PC-3 (cell line): ENCODE measurements around the gene ZSWIM8. TPM values are rescaled to one million over a fixed set of nuclear protein-coding genes. Genes with fewer than 3 reads are reported as not detected.

Experiments used
- ATAC-seq: fragments of 200-7000 bp; cut with Tn5 transposase; 2 replicates; pipeline ENCODE4 v1.9.1; 2020; ENCODE audit warnings: mild to moderate bottlenecking, moderate library complexity
- BruUV-seq: library from RNA; stranded (reverse); fragments of 400-500 nt; replicated peaks from 2 replicates; lab custom pipeline; 2021; lab: Mats Ljungman, UMichigan
- CTCF ChIA-PET: fragments of 300-600 bp; sonication (Branson Sonifier 250); formaldehyde crosslinking; loops from one replicate; lab custom pipeline; 2022; ENCODE audit warnings: antibody characterized with exemption; lab: Charles Lee
- POLR2A ChIA-PET: fragments of 300-600 bp; sonication (Branson Sonifier 250); formaldehyde crosslinking; loops from one replicate; lab custom pipeline; 2022; ENCODE audit warnings: antibody characterized with exemption; ENCODE audit not compliant: unreplicated experiment; lab: Charles Lee
- DNase-seq: peaks from one replicate; pipeline ENCODE4 v3.0.0-alpha.2; 2015
- H2AFZ ChIP-seq: fragments of 300-600 bp; sonication (generic); 2 replicates; pipeline ENCODE4 v1.6.0; 2016; ENCODE audit warnings: antibody characterized with exemption, low read length
- H3F3A ChIP-seq: fragments of 300-600 bp; sonication (generic); one replicate; pipeline ENCODE4 v1.6.0; 2017; ENCODE audit warnings: antibody characterized with exemption, low read length, control low read depth, mild to moderate bottlenecking; ENCODE audit not compliant: unreplicated experiment
- H3K27ac ChIP-seq: fragments of 300-600 bp; sonication (generic); 2 replicates; pipeline ENCODE4 v1.5.1; 2016; ENCODE audit warnings: mild to moderate bottlenecking, low read length
- H3K27me3 ChIP-seq: fragments of 300-600 bp; sonication (generic); 2 replicates; pipeline ENCODE4 v1.6.1; 2016; ENCODE audit warnings: low read length, mixed read lengths
- H3K36me3 ChIP-seq: fragments of 300-600 bp; sonication (generic); 2 replicates; pipeline ENCODE4 v1.6.1; 2016; ENCODE audit warnings: low read depth, mixed run types, low read length, mixed read lengths
- H3K4me1 ChIP-seq: fragments of 300-600 bp; sonication (generic); 2 replicates; pipeline ENCODE4 v1.5.1; 2016; ENCODE audit warnings: low read length; ENCODE audit not compliant: insufficient read depth
- H3K4me2 ChIP-seq: fragments of 300-600 bp; sonication (generic); 2 replicates; pipeline ENCODE4 v1.6.0; 2016; ENCODE audit warnings: low read length
- H3K4me3 ChIP-seq: fragments of 300-600 bp; sonication (generic); 2 replicates; pipeline ENCODE4 v1.5.1; 2016; ENCODE audit warnings: mild to moderate bottlenecking, low read length, mixed read lengths
- H3K79me2 ChIP-seq: fragments of 300-600 bp; sonication (generic); 2 replicates; pipeline ENCODE4 v1.6.1; 2017; ENCODE audit warnings: low read length, mixed read lengths
- H3K9ac ChIP-seq: fragments of 300-600 bp; sonication (generic); 2 replicates; pipeline ENCODE4 v1.6.0; 2016; ENCODE audit warnings: mild to moderate bottlenecking, low read length
- H3K9me2 ChIP-seq: fragments of 300-600 bp; sonication (generic); replicated peaks from 2 replicates; pipeline ENCODE4 v1.6.1; 2016; ENCODE audit warnings: mixed run types, low read length, mixed read lengths
- H3K9me3 ChIP-seq: fragments of 300-600 bp; sonication (generic); 2 replicates; pipeline ENCODE4 v1.6.1; 2016; ENCODE audit warnings: low read length, mixed read lengths
- H4K20me1 ChIP-seq: fragments of 300-600 bp; sonication (generic); 2 replicates; pipeline ENCODE4 v1.6.1; 2016; ENCODE audit warnings: low read length, mixed read lengths
- EZH2 ChIP-seq: fragments of 300-600 bp; sonication (generic); IDR thresholded peaks from one replicate; pipeline ENCODE4 v1.6.1; 2017; ENCODE audit warnings: antibody characterized with exemption, mild to moderate bottlenecking, low read length; ENCODE audit not compliant: unreplicated experiment
- EZH2phosphoT487 ChIP-seq: fragments of 300-600 bp; sonication (generic); IDR thresholded peaks from 2 replicates; pipeline ENCODE4 v1.6.1; 2018; ENCODE audit warnings: mild to moderate bottlenecking, antibody characterized with exemption, low read length, borderline replicate concordance
- intact Hi-C: fragments of 100-400 bp; cut with micrococcal nuclease; formaldehyde crosslinking; loops from 2 replicates; pipeline ENCODE4 v1.9.0; 2023
- total RNA-seq: library from RNA; depleted of rRNA; stranded (reverse); fragments of >200 nt; gene quantifications from 2 replicates; pipeline ENCODE4 v1.2.3, GENCODE V29; 2014
- TF ChIP-seq, protein P1 (sequence below): fragments of 300-600 bp; sonication (generic); conservative IDR thresholded peaks from 2 replicates; pipeline ENCODE4 v1.5.1; 2017; ENCODE audit warnings: antibody characterized with exemption, low read depth, mild to moderate bottlenecking, low read length

ZSWIM8 gene
- total RNA-seq, 1 experiment from 2014 or later = 152 TPM

DNA sequence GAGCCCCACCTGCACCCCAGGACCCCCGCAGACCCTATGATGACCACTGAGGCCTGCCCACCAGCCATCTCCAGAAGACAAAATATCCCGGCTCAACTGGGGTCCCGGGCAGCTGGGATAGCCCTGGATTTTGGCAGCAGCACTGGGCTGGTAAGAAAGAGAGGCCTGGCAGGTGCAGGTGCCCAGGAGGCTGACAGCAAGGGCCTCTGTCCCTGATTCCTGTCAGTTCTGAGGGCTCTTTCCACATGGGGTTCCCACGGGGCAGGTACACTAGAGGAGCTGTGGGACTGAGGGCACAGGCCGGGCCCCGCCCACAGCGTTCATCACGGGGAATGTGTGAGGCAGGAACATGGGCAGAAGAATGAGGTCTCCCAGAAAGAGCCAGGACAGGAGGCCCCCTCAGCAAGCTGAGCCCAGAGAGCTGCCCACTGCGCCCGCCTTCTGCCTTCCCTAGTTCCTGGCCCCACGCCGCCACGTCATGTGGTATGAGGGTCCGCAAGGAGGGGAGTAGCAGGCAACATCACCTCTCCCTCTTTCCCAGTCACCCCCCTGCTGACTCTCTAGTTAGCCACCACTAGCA is 38.8 kb downstream of the ZSWIM8 start:
- no peak for ATAC-seq
- Histone ChIP-seq H2AFZ (no peak overlapping the region), H3F3A (peaks cover 6% of the 10 kb centered on the region), H3K27me3 (no peaks in the 10 kb centered on the region), H3K4me2 (no peak overlapping the region), H3K9me2 (no peaks in the 10 kb centered on the region), H3K9ac (no peak overlapping the region), H3K27ac (no peak overlapping the region), H3K4me1 (peaks cover 39% of the 10 kb centered on the region), H3K9me3 (no peaks in the 10 kb centered on the region), H3K79me2 (no peaks in the 10 kb centered on the region), H3K36me3 (peaks cover 51% of the 10 kb centered on the region), H3K4me3 (no peak overlapping the region), H4K20me1 (peaks cover 6% of the 10 kb centered on the region; the same call in 1 of the 2 replicates)
- ChIA-PET POLR2A (no interaction called here), CTCF (interaction anchor here (0.6 kb wide), 1 partner anchor 258 kb away, joined by 3 read pairs; no protein-coding TSS in a partner anchor)
- intact Hi-C loops = no loop called here
- BruUV-seq = no TSS peak
- DNase-seq = no peak
- TF ChIP-seq EZH2phosphoT487 = no peak
- TF ChIP-seq, protein P1, sequence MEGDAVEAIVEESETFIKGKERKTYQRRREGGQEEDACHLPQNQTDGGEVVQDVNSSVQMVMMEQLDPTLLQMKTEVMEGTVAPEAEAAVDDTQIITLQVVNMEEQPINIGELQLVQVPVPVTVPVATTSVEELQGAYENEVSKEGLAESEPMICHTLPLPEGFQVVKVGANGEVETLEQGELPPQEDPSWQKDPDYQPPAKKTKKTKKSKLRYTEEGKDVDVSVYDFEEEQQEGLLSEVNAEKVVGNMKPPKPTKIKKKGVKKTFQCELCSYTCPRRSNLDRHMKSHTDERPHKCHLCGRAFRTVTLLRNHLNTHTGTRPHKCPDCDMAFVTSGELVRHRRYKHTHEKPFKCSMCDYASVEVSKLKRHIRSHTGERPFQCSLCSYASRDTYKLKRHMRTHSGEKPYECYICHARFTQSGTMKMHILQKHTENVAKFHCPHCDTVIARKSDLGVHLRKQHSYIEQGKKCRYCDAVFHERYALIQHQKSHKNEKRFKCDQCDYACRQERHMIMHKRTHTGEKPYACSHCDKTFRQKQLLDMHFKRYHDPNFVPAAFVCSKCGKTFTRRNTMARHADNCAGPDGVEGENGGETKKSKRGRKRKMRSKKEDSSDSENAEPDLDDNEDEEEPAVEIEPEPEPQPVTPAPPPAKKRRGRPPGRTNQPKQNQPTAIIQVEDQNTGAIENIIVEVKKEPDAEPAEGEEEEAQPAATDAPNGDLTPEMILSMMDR = no peak
- no peak for TF ChIP-seq EZH2

DNA sequence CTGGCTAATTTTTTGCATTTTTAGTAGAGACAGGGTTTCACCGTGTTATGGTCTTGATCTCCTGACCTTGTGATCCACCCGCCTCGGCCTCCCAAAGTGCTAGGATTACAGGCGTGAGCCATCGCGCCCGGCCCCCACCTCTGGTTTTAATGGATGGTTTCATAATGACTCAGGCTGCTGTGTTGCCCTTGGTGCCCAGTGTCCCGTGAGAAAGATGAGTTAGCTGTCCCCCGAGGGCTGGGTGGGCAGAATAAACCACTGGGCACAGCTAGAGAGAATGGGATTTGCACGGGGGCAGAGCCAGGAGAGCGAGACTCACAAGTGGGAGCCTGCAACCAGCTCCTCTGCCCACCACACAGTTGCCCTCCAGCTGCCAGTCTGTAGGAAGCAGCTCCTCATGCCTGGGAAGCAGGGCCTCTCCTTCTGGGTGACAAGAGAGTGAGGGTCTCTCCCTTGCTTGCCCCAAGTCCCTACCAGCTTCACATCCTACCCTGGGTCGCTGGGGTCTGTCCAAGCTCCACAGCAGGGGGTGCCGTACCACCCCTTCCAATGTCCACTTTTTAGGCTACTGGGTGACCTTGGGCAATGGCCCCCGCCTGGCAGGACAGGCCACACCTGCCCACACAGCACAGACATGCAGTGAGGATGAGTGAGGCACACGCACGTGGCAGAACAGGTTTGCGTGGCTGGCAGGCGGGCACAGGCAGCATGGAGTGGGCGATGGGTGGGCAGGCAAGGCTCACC is 42.1 kb downstream of the ZSWIM8 start:
- DNase-seq (peak; percentile 100), ATAC-seq (peak; percentile 96)
- no TSS peak for BruUV-seq
- peaks cover 5% of the 10 kb centered on the region; the same call in 1 of the 2 replicates for H4K20me1 ChIP-seq
- no peak for TF ChIP-seq EZH2
- TF ChIP-seq, protein P1 = peak; percentile 30; the same call in 1 of the 2 replicates
- POLR2A ChIA-PET = interaction anchor here (0.6 to 1.5 kb wide), 6 partner anchors 17 to 170 kb away, joined by 3 to 4 read pairs (median 3); partner anchors contain the start of gene VCL
- H3K36me3 ChIP-seq = peaks cover 50% of the 10 kb centered on the region
- peaks cover 13% of the 10 kb centered on the region for H3F3A ChIP-seq
- peak overlapping the region; percentile 56 for H3K4me2 ChIP-seq
- CTCF ChIA-PET = interaction anchor here (0.5 to 2.4 kb wide), 8 partner anchors 8 to 173 kb away, joined by 3 to 16 read pairs (median 3); no protein-coding TSS in a partner anchor
- H3K4me1 ChIP-seq = peaks cover 21% of the 10 kb centered on the region
- H3K27me3 ChIP-seq = no peaks in the 10 kb centered on the region
- H3K79me2 ChIP-seq = no peaks in the 10 kb centered on the region
- H3K9ac ChIP-seq = peak overlapping the region; percentile 24
- H2AFZ ChIP-seq = no peak overlapping the region
- H3K9me2 ChIP-seq = no peaks in the 10 kb centered on the region
- peak overlapping the region; percentile 7 for H3K4me3 ChIP-seq
- intact Hi-C loops = no loop called here
- peak overlapping the region; percentile 54 for H3K27ac ChIP-seq
- H3K9me3 ChIP-seq = no peaks in the 10 kb centered on the region
